Measurements from ENCODE around the gene ANO10. TPM values are rescaled to one million over a fixed set of nuclear protein-coding genes. Genes with fewer than 3 reads are reported as not detected.
A peak's percentile ranks its signal among the peaks of the same experiment; 100 is the strongest.

Gene ANO10
- total RNA-seq, 1 donor from 2014 or later, result 32.0 TPM

DNA sequence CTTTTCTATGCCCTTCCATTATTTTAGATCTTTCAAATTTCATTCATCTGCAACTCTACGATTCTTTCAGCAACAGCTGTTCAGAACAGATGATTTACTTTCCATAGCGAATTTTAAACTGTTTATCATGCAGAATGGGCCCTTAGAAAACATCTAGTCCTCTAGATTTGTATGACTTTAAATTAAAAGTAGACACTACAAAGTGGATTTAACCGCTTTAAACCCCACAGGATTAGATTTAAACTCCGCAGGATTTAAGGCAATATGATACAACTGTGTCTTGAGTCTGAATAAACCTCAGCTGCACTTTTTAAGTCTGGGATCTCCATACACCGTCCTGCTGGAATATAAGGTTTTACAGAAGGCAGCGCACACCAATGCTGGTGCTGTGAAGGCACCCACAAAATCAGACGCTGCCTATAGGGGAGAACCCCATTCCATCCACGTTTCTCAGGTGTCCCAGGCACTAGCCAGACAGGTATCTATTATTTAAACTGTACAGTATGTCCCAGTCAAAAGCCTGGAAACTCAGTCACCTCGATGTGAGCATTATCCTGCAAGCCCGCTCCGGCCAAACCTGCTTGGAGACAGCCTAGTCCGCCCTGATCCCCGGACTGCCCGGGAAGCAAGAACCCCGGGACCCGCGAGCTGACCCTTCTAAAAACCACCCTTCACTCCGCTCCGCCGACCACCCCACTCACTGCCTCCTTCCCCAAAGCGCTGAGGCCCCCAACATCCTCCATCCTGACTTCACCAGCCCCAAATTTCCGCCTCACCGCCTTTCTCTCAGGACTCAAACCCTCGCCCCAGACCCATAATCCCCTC is 768 bp downstream of the ANO10 start:
- Mint-ChIP-seq H3K36me3 (ENCODE audit: low read depth) (no peaks in the 10 kb centered on the region), H3K9me3 (no peaks in the 10 kb centered on the region), H3K4me1 (peaks cover 34% of the 10 kb centered on the region), H3K27me3 (ENCODE audit: low read depth) (no peaks in the 10 kb centered on the region), H3K4me3 (peak overlapping the region; percentile 99), H3K27ac (ENCODE audit: unreplicated experiment) (peak overlapping the region; percentile 78)
- DNase-seq (ENCODE audit: low read depth, low spot score), result peak; percentile 14
- TF ChIP-seq CTCF (conservative IDR thresholded peaks at IDR 0.05), result no peak

GRCh38 chr3:43619588-43619987 is 2.2 kb downstream of the ANO10 start:
- Mint-ChIP-seq H3K9me3 (no peaks in the 10 kb centered on the region), H3K4me1 (peaks cover 34% of the 10 kb centered on the region), H3K27me3 (ENCODE audit: low read depth) (no peaks in the 10 kb centered on the region), H3K4me3 (peak overlapping the region; percentile 39), H3K36me3 (ENCODE audit: low read depth) (no peaks in the 10 kb centered on the region), H3K27ac (ENCODE audit: unreplicated experiment) (no peak overlapping the region)
- TF ChIP-seq CTCF (conservative IDR thresholded peaks at IDR 0.05), result no peak
- no peak for DNase-seq (ENCODE audit: low read depth, low spot score)

DNA sequence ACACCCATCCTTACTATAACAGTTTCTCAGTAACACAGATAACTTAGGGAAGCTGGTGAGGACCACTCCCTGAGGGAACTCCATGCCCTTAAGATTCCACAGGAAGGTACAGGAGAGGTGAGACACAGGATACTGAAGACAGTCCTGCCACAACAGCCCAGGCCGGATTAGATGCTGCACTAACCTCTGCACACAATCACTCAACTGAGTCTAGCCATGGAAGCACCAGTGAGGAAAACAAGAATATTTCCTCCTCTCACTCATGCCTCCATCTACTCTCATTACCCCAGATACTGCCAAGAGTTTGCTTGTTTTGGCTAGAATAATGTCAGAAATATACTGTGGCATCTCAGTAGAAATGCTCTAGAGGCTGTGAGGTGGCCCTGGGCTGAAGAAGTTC is 3.7 kb downstream of the ANO10 start:
- no peaks in the 10 kb centered on the region for H3K36me3 Mint-ChIP-seq (ENCODE audit: low read depth)
- H3K4me1 Mint-ChIP-seq, result peaks cover 34% of the 10 kb centered on the region
- peak overlapping the region; percentile 56 for H3K4me3 Mint-ChIP-seq
- TF ChIP-seq CTCF (conservative IDR thresholded peaks at IDR 0.05), result no peak
- no peak overlapping the region for H3K27ac Mint-ChIP-seq (ENCODE audit: unreplicated experiment)
- H3K27me3 Mint-ChIP-seq (ENCODE audit: low read depth), result no peaks in the 10 kb centered on the region
- no peak for DNase-seq (ENCODE audit: low read depth, low spot score)
- H3K9me3 Mint-ChIP-seq, result no peaks in the 10 kb centered on the region

- no peaks in the 10 kb centered on the region for H3K36me3 Mint-ChIP-seq (ENCODE audit: low read depth)
- DNase-seq (ENCODE audit: low read depth, low spot score), result no peak
- TF ChIP-seq CTCF (conservative IDR thresholded peaks at IDR 0.05), result no peak
- H3K27me3 Mint-ChIP-seq (ENCODE audit: low read depth), result no peaks in the 10 kb centered on the region
- H3K4me3 Mint-ChIP-seq, result peak overlapping the region; percentile 40
- H3K4me1 Mint-ChIP-seq, result peaks cover 20% of the 10 kb centered on the region
- no peak overlapping the region for H3K27ac Mint-ChIP-seq (ENCODE audit: unreplicated experiment)
- no peaks in the 10 kb centered on the region for H3K9me3 Mint-ChIP-seq
Observed at GRCh38 chr3:43616034-43616433, 5.8 kb downstream of the ANO10 start.

DNA sequence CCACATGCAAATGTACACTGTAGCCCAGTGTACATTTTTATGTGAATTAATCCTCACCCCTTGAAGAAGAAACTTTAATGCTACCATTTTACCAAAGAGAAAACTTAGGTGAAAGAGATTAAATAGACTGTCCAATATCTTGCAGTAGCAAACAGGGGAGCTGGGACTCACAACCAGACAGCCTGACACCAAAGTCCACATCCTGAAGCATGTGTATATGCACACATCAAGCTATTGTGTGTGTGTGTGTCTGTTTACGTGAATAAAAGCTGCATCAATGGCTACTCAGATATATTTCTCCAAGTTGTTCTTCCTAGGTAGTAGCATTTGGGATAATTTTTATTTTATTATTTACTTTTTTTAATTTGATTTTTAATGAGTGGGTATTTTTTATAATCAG is 6.7 kb downstream of the ANO10 start:
- Mint-ChIP-seq H3K9me3 (no peaks in the 10 kb centered on the region), H3K4me1 (peaks cover 14% of the 10 kb centered on the region), H3K36me3 (ENCODE audit: low read depth) (no peaks in the 10 kb centered on the region), H3K27ac (ENCODE audit: unreplicated experiment) (no peak overlapping the region), H3K4me3 (no peak overlapping the region), H3K27me3 (ENCODE audit: low read depth) (no peaks in the 10 kb centered on the region)
- TF ChIP-seq CTCF (conservative IDR thresholded peaks at IDR 0.05), result no peak
- no peak for DNase-seq (ENCODE audit: low read depth, low spot score)
